ENCODE results near the gene NKX1-1. TPM values are rescaled to one million over a fixed set of nuclear protein-coding genes. Genes with fewer than 3 reads are reported as not detected.

The NKX1-1 gene
- total RNA-seq, 1 donor = not detected

DNA sequence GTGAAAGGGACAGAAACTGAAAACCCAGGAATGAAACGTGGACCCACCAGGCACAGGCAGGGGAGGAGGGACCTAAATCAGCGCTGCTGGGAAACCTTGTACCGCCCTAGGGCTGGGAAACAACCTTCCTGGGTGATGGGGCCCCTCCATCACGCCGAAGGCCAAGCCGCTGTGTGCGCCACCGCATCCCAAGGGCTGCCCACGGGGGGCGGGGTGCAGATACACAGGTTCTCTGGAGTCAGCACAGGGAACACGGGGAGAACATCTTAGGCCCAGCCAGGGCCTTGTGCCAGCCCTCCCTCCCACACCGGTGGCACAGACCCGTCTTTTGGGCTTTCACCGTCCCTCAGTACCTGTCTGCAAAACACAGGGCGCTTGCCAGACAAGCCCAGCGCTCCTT, 46.3 kb downstream of the NKX1-1 start:
- no peak for DNase-seq (ENCODE audit: low read depth)
- TF ChIP-seq CTCF (IDR thresholded peaks at IDR 0.05; ENCODE audit: insufficient read depth, low read depth, low read length) = no peak

DNA sequence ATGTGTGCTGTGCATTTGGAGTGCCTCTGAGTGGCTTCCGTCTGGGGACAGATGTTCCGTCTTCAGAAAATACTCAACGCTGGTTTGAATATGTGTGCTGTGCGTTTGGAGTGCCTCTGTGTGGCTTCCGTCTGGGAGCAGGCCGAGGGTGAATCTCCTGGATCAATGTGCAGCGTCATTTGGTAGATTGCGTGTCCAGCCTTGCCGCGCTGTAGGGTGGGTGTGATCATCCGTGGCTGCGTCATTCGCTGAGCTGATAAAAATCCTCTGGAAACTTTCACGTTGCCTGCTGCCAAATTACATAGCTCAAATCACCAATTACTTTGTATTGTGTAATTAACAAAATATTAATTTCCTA, 47.1 kb downstream of the NKX1-1 start:
- no peak for TF ChIP-seq CTCF (IDR thresholded peaks at IDR 0.05; ENCODE audit: insufficient read depth, low read depth, low read length)
- no peak for DNase-seq (ENCODE audit: low read depth)
- H3K4me3 ChIP-seq (ENCODE audit: low read depth, low read length) = no peak overlapping the region

More for the DNA sequence above, 46.3 kb downstream of the NKX1-1 start:
- no peak overlapping the region for H3K4me3 ChIP-seq (ENCODE audit: low read depth, low read length)

- no peak overlapping the region for H3K4me3 ChIP-seq (ENCODE audit: low read depth, low read length)
- no peak for DNase-seq (ENCODE audit: low read depth)
- no peak for TF ChIP-seq CTCF (IDR thresholded peaks at IDR 0.05; ENCODE audit: insufficient read depth, low read depth, low read length)
Measured at GRCh38 chr4:1358421-1359143, 47.7 kb downstream of the NKX1-1 start.

DNA sequence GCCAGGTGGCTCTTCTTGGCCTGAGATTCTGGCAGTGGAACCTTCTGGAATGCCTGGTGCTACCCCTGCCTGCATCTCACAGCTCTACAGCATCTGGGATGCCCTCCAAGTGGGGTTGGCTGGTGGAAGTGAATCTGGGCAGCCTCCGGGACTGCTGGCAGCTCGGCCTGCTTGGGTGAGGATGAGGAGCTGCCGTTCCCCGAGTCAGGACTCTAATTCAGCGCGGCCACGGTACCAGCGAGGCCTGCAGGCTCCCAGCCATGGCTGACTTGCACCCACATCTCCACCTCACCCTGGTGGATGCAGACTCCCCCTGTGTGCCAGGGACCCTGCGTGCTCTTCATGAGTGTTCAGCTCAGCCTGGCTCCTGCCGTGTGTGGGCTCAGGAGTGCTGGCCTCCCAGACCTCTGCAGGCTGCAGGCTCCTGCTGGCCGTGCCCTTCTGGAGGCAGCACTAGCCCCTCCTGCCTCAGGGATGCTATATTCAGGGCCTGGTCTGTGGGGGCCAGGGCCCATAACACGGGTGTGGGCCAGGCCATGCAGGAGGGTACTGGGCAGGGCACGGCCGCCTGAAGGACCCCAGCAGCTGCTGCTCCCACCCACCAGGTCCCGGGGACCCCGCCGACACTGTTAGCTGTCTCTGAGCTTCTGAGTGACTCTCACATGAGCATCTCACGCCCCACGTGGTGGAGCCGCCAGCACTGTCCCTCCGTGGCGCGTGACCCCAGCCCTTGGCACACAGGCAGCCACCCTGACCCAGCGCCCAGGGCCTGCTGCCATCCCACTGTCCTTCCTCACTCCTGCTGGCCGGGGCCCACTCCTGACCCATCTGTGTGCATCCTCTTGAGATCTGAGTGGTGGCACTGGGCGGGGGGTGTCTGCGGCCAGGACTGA, 48.6 kb downstream of the NKX1-1 start:
- H3K4me3 ChIP-seq (ENCODE audit: low read depth, low read length) = no peak overlapping the region
- TF ChIP-seq CTCF (IDR thresholded peaks at IDR 0.05; ENCODE audit: insufficient read depth, low read depth, low read length) = no peak
- DNase-seq (ENCODE audit: low read depth) = no peak

DNA sequence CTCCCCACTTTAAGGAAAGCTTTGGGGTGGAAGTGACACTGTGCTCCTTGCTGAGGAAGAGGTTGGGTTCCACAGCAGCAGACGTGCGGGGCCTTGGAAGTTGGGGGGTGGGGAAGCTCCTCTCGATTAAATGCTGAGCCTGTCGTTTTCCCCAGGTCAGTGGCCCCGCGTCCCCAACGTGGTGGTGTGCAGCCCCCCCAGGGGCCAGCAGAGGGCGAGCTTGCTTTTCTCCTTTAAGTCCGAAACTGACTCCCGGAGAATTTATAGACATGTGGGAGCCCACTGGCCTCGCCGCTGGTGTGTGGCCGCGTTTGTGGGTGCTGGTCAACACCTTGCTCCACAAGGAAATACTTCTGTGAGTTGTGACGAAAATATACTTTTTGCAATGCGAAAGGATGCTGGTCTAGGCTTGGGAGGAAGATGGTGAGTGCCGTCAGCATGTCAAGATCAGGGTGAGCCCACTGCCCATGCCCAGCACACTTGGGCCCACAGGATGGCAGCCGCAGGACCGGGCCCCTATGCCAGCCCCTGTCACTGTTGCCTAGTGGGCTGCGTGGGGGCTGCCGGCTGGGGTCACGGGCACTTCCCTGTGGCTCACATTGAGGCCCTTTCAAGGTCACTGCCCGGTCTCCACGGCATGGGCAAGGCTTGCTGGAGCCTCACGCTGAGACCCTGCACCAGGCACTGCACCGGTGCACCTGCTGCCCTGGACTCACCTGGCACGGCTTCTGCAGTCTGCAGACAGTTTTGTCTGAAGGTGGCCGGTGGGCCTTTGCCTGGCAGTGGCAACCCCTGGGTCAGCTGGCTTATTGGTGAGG, 49.9 kb downstream of the NKX1-1 start:
- peak; percentile 54 for DNase-seq (ENCODE audit: low read depth)
- peak; percentile 81 for TF ChIP-seq CTCF (IDR thresholded peaks at IDR 0.05; ENCODE audit: insufficient read depth, low read depth, low read length)
- H3K4me3 ChIP-seq (ENCODE audit: low read depth, low read length) = no peak overlapping the region

DNA sequence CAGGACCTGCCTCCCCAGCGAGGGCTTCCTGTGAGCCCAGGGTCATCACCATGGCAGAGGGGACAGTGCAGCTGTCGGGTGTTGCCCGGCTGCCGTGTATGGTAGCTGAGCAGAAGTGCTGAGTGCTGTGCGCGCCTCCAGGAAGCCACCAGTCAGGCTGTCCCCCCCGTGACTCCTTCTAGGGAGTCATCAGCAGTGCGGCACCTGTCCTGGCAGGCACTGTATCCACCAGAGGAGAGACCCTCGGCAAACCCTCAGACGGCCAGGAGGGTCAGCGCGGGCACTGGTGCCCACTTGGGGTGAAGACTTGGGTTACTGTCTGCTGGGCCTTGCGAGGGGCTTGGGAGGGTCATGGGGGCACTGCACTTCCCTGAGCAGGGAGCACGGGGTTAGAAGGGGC, 50.9 kb downstream of the NKX1-1 start:
- TF ChIP-seq CTCF (IDR thresholded peaks at IDR 0.05; ENCODE audit: insufficient read depth, low read depth, low read length) = no peak
- DNase-seq (ENCODE audit: low read depth) = no peak
- no peak overlapping the region for H3K4me3 ChIP-seq (ENCODE audit: low read depth, low read length)
